Renal cortex interstitium (tissue), 11 donors: ENCODE data around the gene FBXW11. TPM values are rescaled to one million over a fixed set of nuclear protein-coding genes. Genes with fewer than 3 reads are reported as not detected.
A peak's percentile ranks its signal among the peaks of the same experiment; 100 is the strongest.
"Not testable (repeated sequence)": the region's sequence is repeated elsewhere in the genome, so short reads cannot be mapped to it uniquely, and the experiment has no call there.

ENCODE experiments used
- DNase-seq, 11 donors: peaks; one replicate each; pipeline ENCODE4 v3.0.0-alpha.2; 2013; ENCODE audit warnings: low read depth in 9 of 11, low spot score in 4 of 11; ENCODE audit errors: extremely low read depth in 1 of 11
- polyA plus RNA-seq, 3 donors: library from polyadenylated mRNA; unstranded; fragments of 120-200 nt; gene quantifications; one replicate each; pipeline ENCODE4 v1.2.1, GENCODE V29; 2013; ENCODE audit not compliant: insufficient read length in 3 of 3

The FBXW11 gene
- polyA plus RNA-seq, 3 donors, result 52.0 to 58.2 (median 54.7) TPM

DNA sequence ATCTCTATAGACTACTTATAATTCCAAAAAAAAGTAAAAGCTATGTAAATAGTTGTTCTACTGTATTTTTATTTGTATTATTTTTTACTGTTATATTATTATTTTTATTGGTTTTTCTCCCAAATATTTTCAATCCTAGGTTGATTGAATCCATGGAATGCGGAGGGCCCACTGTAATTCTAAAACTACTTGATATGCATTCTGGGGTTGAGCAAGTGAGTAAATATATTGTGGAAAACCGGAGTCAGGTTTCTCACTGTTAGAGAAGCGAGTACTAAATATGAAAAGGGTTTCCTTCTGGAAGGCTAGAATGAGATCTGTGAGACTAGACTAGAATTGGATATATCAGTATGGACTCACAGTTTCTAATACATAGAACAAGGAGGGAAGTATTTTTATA is 66.5 kb downstream of the FBXW11 start:
- DNase-seq, result peak in 2 of 11 donors; percentile 20

- DNase-seq, result no peak
Observed at GRCh38 chr5:171938358-171938757, 68.1 kb downstream of the FBXW11 start.

- no peak for DNase-seq
Observed at GRCh38 chr5:171937351-171937750, 69.1 kb downstream of the FBXW11 start.

- no peak for DNase-seq
Observed at GRCh38 chr5:171934586-171934985, 71.9 kb downstream of the FBXW11 start.

DNA sequence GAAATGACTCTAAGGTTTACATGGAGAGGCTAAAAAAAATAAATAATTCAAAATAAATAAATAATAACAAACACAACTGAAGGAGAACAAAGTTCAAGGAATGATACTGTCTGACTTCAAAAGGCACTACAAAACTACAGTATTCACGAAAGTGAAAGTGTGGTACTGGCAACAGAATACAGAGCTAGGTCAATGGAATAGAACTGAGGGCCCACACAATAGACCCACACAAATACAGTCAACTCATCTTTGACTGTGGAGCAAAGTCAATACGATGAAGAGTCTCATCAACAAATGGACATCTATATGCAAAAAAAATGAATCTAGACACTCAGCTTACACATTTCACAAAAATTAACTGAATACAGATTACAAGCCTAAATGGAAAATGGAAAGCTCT is 75.3 kb downstream of the FBXW11 start:
- DNase-seq, result no peak

DNA sequence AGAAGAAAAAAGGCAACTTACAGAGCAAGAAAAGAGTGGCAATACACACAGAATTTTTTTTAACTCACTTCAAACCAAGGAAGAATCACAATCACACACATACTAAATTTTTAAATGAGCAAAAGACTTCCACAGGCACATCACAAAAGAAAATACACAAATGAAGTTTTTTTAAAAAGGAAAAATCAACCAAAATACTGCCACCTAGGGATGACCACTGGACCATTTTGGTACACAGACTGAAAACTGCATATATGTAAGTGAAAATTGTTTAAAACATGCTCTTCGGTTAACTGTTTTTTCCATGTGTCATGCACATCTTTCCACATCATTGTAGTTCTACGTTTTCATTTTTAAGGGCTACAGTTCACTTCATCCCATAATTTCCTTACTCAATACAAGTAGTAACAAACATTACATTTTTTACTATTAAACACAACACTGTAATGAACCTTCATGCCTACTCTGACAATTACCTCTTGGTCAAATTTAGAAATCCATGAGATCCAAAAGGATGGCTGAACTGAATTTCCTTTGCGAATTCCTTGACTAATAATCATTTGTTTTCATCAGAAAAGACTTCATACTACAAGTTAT is 79.0 kb downstream of the FBXW11 start:
- DNase-seq, result no peak

DNA sequence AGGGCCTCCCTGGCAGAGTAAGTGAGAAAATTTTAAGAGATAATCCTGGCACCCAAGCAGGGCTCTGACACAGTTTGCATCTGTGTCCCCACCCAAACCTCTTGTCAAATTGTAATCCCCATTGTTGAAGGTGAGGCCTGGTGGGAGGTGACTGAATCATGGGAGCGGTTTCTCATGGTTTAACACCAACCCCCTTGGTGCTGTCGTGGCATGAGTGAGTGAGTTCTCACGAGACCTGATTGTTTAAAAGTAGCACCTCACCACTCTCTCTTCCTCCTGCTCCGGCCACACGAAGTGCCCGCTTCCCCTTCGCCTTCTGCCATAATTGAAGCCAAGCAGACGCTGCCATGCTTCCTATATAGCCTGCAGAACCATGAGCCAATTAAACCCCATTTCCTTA is 80.1 kb downstream of the FBXW11 start:
- no peak for DNase-seq

DNA sequence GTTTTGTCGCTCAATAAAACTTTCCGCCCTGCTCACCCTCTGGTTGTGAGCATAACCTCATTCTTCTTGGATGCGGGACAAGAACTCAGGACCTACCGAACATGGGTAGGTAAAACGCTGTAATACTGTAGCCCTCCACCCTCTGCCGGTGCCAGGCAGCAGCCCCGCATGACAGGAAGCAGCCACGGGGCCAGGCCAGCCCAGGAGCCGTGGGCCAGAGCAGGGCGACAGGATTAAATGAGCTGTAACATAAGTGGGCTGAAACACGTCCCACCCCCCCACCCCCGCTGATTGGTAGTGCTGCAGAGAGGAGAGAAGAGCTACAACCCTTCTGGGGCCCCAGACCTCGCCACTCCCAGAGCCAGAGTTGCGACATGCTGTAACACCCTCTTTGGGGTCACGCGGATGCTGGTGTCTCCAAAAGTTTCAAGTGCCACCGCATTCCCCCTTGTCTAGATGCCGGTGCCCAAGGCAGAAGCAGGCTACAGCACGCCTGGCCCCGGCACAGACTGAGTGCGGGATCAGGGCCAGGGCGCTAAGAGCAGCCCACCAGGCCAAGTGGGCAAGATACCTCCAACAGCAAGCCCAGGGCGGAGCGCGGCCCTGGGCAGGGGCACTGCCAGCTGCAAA is 81.8 kb downstream of the FBXW11 start:
- no peak for DNase-seq

GRCh38 chr5:171920765-171921391 is 85.6 kb downstream of the FBXW11 start:
- DNase-seq, result no peak

DNA sequence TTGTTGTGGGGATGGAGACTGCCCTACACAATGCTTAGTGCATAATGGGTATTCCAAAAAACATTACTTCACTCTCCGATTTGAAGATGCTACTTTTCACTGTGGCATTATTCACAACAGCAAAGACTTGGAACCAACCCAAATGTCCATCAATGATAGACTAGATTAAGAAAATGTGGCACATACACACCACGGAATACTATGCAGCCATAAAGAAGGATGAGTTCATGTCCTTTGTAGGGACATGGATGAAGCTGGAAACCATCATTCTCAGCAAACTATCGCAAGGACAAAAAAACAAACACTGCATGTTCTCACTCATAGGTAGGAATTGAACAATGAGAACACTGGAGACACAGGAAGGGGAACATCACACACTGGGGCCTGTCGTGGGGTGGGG is 90.7 kb downstream of the FBXW11 start:
- DNase-seq, result not testable (repeated sequence)

GRCh38 chr5:171914726-171915338 is 91.6 kb downstream of the FBXW11 start:
- DNase-seq, result no peak

GRCh38 chr5:171913987-171914273 is 92.5 kb downstream of the FBXW11 start:
- no peak for DNase-seq

DNA sequence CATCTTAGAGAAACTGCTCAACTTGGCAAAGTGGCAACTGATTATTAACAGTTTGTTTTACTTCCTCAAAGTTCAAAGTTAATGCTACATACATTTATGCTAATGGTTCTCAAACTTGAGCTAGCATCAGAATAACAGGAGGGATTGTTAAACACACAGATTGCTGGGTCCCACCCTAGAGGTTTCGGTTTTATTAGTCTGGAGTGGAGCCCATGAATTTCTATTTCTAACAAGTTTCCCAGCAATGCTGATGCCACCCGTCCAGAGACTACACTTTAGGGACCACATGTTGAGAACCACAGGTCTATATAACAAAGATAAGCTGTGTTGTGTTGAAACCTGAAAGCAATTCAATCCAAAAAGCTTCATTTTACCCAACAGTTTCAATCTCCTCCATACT is 95.3 kb downstream of the FBXW11 start:
- no peak for DNase-seq

DNA sequence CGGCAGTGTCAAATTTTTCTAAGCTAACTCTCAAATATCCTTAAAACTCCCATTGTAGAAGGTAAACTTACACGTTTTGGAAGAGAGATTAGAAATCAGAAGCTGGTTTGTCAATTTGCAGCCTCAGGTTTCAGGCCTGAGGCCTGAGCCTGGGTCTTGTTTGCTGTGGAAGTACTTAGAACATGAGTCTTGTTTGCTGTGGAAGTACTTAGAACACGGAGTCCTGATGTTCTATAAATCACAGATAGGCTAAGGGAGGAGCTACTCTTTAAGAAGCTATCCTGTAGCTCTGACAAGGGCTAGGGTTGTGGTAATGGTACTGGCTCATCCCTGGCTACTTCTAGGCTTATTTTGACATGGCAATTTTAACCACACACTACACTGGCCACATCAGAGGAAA is 97.8 kb downstream of the FBXW11 start:
- no peak for DNase-seq

DNA sequence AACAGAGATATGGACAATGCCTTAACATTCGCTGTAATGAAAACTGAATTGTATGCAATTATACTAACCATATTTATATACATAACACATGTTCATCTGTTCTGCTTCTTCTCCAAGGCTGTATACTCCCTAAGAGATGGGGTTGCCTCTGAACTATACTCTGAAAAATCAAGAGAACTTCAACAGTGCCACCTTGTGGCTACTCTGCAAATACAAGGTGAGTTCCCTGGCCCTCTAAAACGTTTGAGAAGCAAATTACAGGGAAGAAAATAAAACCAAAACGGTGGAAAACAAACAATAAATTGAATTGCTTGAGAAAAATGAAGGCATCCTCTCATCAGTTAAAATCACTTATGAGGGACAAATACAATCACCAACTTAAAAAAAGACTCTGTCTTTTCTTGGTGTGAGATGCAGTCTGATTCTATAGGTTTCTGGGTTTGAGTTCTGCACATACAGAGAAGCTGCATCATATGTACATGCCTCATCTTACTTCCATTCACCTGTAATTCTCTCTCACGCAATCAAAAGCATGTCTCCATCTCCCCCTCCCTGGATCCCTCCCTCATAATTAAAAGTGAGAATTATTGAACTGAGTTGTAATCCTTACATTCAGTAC is 98.6 kb downstream of the FBXW11 start:
- peak; percentile 37 to 78 (median 58) for DNase-seq

GRCh38 chr5:171906703-171907590 is 99.5 kb downstream of the FBXW11 start:
- DNase-seq, result no peak

DNA sequence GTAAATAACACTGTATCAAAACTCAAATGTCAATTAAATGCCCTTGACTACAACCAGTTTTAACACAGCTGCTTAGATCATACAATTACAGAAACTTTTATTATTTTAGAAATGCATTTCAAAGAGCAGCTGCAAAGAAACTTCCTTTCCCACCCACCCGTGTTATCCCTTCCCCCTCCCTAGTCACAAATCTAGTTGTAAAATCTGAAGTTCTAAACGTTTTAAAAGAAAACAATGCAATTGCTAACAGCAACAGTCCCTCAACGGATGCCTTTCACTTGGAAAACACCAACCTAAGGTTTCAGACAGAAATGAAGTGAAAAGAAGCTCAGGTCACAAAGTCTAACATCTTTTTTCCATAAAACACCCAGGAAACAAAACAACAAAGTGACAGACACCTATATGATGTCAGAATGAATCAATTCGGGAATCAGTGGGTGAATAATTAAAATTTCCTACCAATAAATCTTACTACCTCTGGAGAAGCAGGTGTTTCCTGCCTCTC is 100.3 kb downstream of the FBXW11 start:
- peak in 1 of 11 donors; percentile 11 for DNase-seq

GRCh38 chr5:171904886-171905285 is 101.6 kb downstream of the FBXW11 start:
- DNase-seq, result no peak

GRCh38 chr5:171901764-171902163 is 104.7 kb downstream of the FBXW11 start:
- DNase-seq, result no peak
